Progenitor cell of endocrine pancreas (in vitro differentiated cells): Measurements from ENCODE around the gene ECEL1. TPM values are rescaled to one million over a fixed set of nuclear protein-coding genes. Genes with fewer than 3 reads are reported as not detected.

Experiments used
- DNase-seq: peaks from one replicate; pipeline ENCODE4 v3.0.0; 2021; ENCODE audit warnings: low spot score; ENCODE audit not compliant: unreplicated experiment
- H3K27ac Mint-ChIP-seq: 2 replicates; pipeline ENCODE4 v1.8.0; 2021; ENCODE audit warnings: mild to moderate bottlenecking, moderate library complexity, mixed read lengths
- H3K27me3 Mint-ChIP-seq: 2 replicates; pipeline ENCODE4 v1.8.0; 2021; ENCODE audit warnings: mixed read lengths
- H3K36me3 Mint-ChIP-seq: 2 replicates; pipeline ENCODE4 v1.8.0; 2022; ENCODE audit warnings: mixed read lengths; ENCODE audit not compliant: insufficient read depth
- H3K4me1 Mint-ChIP-seq: 2 replicates; pipeline ENCODE4 v1.8.0; 2021; ENCODE audit warnings: low read depth, mixed read lengths
- H3K4me3 Mint-ChIP-seq: 2 replicates; pipeline ENCODE4 v1.8.0; 2021; ENCODE audit warnings: low read depth, mild to moderate bottlenecking, moderate library complexity, mixed read lengths
- H3K9me3 Mint-ChIP-seq: 2 replicates; pipeline ENCODE4 v1.8.0; 2021; ENCODE audit warnings: low read depth, mixed read lengths
- total RNA-seq: library from RNA; stranded (reverse); gene quantifications from 2 replicates; pipeline ENCODE4 v1.2.1, GENCODE V29; 2021
- TF ChIP-seq, protein P1 (sequence below): fragments of 200-600 bp; sonication (generic); IDR thresholded peaks from one replicate; pipeline ENCODE4 v1.5.0; 2021; ENCODE audit warnings: antibody characterized with exemption, mild to moderate bottlenecking; ENCODE audit not compliant: unreplicated experiment

Gene ECEL1
- total RNA-seq, 1 donor from 2014 or later, result 2.9 TPM

DNA sequence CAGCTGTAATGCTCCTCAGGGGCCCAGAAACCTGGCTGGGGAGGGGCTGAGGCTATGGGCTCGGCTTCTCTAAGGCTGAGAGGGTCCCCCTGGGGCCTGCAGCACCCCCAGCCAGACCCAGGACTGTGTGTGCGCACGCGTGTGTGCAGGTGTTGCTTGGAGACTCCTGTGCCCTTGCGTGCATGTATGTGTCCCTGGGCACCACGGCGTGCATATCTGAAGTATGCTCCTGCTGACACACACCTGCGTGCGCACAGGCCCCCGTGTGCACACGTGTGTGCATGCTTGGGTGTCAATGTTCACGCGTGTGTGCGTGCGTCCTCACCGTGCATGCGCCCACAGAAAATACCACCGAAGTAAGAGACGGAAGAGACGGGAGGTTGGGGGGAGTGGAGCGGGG is 14.9 kb upstream of the ECEL1 start:
- peaks cover 4% of the 10 kb centered on the region for H3K4me1 Mint-ChIP-seq
- no peak for DNase-seq
- TF ChIP-seq, protein P1, sequence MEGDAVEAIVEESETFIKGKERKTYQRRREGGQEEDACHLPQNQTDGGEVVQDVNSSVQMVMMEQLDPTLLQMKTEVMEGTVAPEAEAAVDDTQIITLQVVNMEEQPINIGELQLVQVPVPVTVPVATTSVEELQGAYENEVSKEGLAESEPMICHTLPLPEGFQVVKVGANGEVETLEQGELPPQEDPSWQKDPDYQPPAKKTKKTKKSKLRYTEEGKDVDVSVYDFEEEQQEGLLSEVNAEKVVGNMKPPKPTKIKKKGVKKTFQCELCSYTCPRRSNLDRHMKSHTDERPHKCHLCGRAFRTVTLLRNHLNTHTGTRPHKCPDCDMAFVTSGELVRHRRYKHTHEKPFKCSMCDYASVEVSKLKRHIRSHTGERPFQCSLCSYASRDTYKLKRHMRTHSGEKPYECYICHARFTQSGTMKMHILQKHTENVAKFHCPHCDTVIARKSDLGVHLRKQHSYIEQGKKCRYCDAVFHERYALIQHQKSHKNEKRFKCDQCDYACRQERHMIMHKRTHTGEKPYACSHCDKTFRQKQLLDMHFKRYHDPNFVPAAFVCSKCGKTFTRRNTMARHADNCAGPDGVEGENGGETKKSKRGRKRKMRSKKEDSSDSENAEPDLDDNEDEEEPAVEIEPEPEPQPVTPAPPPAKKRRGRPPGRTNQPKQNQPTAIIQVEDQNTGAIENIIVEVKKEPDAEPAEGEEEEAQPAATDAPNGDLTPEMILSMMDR, result no peak
- no peaks in the 10 kb centered on the region for H3K9me3 Mint-ChIP-seq
- H3K27me3 Mint-ChIP-seq, result peaks cover 63% of the 10 kb centered on the region
- H3K4me3 Mint-ChIP-seq, result peak overlapping the region; percentile 74
- no peak overlapping the region for H3K27ac Mint-ChIP-seq
- H3K36me3 Mint-ChIP-seq, result no peaks in the 10 kb centered on the region

DNA sequence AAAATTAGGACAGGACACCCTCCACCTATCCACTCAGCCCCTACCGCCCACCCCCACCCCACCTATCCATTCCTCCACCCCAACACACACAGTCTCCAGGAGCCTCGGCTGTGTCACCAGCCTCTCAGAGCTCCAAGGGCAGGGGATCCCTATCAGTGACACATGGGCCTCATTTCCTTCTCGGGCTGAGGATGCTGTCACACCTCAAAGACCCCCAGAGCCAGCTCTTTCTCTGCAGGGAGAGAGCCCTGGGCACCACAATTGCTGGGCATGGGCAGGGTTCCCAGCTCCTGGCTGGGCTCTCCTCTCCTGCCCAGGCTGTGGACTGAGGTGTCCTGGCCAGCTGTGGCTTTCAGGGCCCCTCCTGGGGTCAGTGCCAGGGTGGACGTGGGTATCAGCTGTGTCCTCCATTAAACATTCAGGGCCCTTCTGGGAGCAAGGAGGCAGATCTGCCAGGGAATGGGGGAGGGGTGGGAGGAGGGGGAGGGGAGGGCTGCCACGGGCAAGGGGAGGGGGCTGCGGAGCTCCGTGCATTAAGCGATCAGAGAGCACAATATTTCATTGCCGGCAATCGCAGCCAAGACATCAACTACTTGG is 14.3 kb upstream of the ECEL1 start:
- Mint-ChIP-seq H3K4me1 (peaks cover 4% of the 10 kb centered on the region), H3K9me3 (no peaks in the 10 kb centered on the region), H3K36me3 (no peaks in the 10 kb centered on the region), H3K4me3 (no peak overlapping the region), H3K27me3 (peaks cover 58% of the 10 kb centered on the region), H3K27ac (no peak overlapping the region)
- no peak for DNase-seq
- TF ChIP-seq, protein P1, result no peak

DNA sequence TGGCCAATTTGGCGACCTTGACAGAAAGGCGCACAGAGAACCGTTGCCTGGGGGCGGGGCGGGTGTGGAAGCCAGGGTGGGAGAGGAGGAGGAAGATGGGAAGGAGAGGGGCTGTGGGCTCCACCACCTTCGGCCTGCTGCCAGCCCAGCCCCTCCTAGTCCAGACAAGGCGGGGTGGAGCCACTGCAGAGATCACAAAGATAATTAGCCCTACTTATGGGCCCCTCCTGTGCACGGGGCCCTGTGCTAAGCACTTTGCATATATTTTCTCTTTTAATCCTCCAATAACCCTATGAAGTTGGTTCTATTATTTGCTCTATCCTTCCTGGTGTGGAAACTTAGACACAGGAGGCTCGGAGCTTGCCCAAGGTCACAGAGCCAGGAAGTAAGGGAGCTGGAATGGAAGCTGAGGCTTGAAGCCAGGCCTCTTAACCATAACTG is 13.7 kb upstream of the ECEL1 start:
- Mint-ChIP-seq H3K36me3 (no peaks in the 10 kb centered on the region), H3K27me3 (peaks cover 55% of the 10 kb centered on the region), H3K9me3 (no peaks in the 10 kb centered on the region), H3K27ac (no peak overlapping the region), H3K4me3 (no peak overlapping the region), H3K4me1 (peaks cover 4% of the 10 kb centered on the region)
- DNase-seq, result no peak
- TF ChIP-seq, protein P1, result no peak

DNA sequence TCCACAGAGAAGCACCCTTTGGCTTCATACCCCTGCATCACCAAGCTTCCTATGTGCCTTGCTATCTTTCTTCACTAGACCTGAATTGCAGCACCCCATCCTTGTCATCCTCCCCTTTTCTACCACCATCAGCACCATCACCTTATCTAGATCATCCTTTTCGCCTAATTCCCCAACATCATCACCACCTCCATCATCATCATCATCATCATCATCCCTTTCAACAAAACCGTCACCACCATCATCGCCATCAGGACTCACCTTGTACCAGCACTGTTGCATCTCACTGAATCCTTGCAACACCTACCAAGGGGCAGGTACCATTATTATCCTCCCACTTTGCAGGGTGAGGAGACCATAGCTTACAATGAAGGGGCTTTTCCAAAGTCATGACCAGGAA is 10.8 kb upstream of the ECEL1 start:
- Mint-ChIP-seq H3K36me3 (no peaks in the 10 kb centered on the region), H3K4me1 (peaks cover 4% of the 10 kb centered on the region), H3K4me3 (no peak overlapping the region), H3K27me3 (peaks cover 33% of the 10 kb centered on the region), H3K27ac (no peak overlapping the region), H3K9me3 (no peaks in the 10 kb centered on the region)
- no peak for DNase-seq
- TF ChIP-seq, protein P1, result no peak

DNA sequence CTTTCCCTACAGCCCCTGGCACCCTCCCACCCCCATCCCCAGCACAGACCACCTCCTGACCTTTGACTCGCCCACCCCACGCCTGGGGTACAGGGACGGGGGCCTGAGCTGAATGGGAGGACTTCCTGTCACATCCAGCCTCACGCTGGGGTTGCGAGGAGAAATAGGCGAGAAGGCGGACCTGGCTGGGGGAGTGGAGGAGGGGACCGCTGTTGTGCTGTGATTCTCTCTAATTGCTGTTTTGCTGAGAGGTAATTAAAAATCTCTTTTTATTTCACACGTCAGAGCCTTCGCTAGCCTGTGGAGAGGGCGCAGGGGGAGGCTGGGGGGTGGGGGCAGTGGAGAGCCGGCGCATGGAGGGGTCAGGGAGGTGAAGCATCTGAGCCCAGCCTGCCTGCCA is 9.7 kb upstream of the ECEL1 start:
- TF ChIP-seq, protein P1, result no peak
- H3K27ac Mint-ChIP-seq, result no peak overlapping the region
- H3K4me3 Mint-ChIP-seq, result no peak overlapping the region
- no peaks in the 10 kb centered on the region for H3K36me3 Mint-ChIP-seq
- H3K4me1 Mint-ChIP-seq, result peaks cover 1% of the 10 kb centered on the region
- H3K9me3 Mint-ChIP-seq, result no peaks in the 10 kb centered on the region
- peaks cover 35% of the 10 kb centered on the region for H3K27me3 Mint-ChIP-seq
- DNase-seq, result no peak
